ENCODE data around the gene MC1R.
"Not testable (repeated sequence)": the region's sequence is repeated elsewhere in the genome, so short reads cannot be mapped to it uniquely, and the experiment has no call there.

The MC1R gene

DNA sequence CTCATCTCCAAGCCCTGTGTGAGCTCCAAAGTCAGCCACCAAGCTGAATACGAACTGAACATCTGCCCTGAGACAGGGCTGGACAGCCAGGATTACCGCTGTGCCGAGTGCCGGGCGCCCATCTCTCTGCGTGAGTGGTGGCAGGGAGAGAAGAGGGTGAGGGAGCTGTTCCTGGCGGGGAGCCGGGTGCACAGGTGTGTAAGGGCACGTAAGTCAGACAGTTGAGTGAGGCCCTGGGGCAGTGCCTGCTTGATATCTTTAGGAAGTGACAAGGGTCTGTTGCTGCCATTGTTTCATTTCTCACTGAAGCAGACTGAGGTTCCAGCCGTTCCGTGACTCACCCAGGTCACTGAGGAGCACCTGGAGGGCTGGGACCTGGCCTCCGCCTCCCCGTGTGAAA, 42.3 kb downstream of the MC1R start:
- DNase-seq (ENCODE audit: low spot score), result no peak

DNA sequence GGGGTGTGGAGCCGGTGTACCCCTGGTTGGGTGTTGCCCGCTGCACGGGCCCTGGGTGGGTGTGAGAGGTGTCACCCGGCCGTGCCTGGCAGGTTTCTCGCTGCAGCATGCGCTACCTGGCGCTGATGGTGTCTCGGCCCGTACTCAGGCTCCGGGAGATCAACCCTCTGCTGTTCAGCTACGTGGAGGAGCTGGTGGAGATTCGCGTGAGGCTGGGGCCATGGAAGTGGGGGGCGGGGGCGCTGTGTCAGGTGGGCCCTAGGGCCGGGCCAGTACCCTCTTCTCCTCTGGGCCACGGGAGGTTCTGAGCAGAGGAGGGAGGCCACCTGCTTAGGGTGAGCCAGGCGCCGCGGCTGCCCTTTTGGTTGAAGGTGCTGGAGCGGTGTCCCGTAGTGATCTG, 43.3 kb downstream of the MC1R start:
- no peak for DNase-seq (ENCODE audit: low spot score)

DNA sequence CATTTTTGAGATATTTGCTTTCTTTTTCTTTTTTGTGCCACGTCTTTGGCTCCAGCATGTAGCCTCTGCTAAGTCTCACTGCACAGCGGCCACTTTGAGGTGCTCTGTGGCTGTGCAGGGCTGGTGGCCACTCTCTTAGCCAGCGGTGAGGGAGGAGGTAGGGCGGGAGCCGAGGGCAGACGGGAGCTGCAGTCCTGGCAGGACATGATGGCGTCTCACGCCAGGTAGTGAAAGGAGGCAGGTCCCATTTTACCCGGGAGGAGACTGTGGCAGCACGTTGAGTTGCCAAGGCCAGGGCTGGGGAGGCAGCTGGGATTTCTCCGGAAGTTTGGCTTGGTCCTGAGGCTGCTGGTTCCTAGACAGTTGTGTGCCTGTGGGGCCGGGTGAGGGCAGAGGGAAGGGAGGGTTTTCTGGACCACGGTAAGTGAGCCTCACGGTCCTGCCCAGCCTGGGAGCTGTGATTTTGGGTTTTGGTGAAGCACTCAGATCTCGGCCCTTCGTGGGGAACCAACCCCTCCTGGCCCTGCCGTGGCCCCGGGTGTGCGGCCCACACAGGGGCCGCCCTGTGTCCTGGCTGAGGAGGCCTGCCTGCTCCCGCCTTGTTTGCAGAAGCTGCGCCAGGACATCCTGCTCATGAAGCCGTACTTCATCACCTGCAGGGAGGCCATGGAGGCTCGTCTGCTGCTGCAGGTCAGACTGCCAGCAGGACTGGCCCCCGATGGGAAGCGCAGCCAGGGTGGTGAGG, 44.3 kb downstream of the MC1R start:
- no peak for DNase-seq (ENCODE audit: low spot score)

DNA sequence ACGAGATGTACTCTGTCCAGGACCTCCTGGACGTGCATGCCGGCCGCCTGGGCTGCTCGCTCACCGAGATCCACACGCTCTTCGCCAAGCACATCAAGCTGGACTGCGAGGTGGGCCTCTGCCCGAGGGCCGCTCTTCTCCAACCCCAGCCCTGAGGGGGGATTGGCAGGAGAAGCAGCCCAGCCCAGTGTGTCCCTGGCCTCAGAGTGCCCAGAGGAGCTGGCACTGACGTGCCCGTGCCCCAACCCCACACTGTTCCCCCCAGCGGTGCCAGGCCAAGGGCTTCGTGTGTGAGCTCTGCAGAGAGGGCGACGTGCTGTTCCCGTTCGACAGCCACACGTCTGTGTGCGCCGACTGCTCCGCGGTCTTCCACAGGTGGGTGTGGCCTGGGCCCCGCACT, 45.5 kb downstream of the MC1R start:
- no peak for DNase-seq (ENCODE audit: low spot score)

DNA sequence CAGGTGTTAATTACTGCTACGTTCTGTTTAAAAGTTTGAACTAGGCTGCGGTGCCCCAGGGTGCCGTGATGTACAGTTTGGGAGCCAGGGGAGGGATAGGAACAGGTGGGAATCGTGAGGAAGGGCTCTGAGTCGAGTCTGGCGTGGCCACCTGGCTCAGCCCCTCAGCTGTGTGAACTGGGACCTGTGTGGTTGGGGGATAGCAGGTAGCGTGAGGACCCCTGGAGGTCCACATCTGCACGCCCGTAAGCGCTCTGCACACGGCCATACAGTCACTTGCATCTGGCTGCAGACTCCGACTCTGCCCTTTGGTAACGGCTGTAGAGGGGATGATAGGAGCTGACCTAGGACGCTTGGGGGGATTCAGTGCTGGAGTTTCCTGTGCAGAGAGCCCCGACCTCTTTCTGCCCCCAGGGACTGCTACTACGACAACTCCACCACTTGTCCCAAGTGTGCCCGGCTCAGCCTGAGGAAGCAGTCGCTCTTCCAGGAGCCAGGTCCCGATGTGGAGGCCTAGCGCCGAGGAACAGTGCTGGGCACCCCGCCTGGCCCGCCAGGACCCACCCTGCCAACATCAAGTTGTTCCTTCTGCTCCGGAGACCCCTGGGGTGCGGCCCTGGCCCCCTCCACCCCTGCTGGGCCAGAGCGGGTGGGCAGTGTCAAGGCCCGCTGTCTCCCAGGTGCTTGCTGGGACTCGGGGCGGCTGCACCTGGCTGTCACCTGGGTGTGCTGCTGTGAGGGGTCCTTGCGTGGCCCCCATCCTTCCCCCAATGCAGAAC, 47.0 kb downstream of the MC1R start:
- no peak for DNase-seq (ENCODE audit: low spot score)

DNA sequence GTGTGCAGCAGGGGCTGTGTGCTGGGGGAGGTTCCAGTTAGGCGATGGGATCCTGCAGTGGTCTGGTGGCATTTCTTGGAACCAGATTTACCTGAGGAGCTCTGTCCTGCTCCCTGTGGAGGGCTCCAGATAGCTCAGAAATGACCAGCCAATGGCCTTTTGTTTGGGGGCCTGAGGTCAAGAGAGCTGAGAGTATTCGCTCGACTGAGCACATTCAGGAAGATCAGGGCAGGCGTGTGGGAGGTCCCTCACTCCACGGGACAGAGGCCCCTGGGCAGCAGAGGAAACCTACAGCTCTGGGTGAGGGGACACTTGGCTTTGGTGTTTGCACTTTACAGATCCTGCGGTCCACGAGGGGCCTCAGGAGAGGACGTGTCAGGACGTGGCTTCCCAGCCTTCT, 48.1 kb downstream of the MC1R start:
- no peak for DNase-seq (ENCODE audit: low spot score)

DNA sequence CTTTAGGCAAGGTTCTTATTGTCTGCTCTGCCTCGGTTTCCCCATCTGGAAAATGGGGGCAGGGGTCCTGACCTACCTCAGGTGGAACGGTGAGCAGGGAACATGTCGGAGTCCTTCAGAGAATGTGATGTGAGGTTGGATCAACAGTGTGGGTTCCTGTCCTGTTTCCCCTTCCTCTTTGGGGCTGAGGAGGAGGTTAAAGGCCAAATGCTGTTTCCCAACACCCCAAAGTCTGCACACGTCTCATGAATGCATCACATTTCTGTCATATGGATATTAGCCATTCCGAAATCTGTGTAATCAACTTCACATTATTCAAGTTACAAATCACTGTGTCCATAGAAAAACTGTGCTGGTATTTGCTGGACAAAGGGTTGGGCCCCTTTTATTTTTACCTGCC, 48.8 kb downstream of the MC1R start:
- not testable (repeated sequence) for DNase-seq (ENCODE audit: low spot score)

DNA sequence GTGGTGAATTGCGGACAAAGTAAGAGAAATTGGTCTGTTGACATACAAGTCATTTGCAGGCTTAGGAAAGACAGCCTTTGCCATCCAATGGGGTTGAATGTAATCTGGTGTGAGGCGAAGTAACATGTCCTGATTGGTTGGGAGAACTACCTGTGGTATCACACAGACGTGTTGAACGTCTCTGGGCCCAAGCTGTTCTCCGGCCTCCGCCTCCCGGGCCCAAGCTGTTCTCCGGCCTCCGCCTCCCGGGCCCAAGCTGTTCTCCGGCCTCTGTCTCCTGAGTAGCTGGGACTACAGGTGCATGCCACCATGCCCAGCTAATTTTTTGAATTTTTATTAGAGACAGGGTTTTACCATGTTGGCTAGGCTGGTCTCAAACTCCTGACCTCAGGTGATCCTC, 49.4 kb downstream of the MC1R start:
- DNase-seq (ENCODE audit: low spot score), result not testable (repeated sequence)

DNA sequence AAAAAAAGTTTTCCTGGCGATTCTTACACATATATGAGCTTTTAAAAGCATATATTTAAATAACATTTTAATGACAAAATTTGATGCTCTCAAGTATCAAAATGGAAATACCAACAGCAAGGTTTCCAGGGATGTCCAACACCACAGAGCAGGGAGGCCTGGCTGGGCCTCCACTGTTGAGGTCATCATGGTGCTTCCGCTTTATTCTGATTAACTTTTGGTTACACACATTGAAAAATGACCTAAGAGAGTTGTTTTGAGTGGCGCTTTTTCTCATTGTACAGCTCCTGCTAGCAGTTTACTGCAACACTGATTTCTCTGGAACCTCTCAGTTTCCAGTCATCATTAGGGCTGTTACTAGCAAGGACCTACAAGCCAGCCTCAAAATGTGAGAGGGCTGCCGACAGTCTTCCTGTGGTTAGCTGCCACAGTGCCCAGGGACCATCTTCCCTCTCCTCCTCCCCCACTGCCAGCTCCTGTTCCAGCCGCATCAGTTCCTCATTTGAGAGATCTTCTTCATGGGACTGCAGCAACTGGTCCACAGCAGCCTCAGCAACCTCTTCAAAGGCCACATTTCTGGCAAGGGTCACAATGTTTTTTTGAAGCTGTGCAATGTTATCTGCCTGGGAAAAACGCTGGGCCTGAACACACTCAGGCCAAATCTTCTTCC, 51.2 kb downstream of the MC1R start:
- DNase-seq (ENCODE audit: low spot score), result no peak

Measured in kidney tubule cell (primary cell).